Measurements from ENCODE around the gene NSDHL.

Gene NSDHL

DNA sequence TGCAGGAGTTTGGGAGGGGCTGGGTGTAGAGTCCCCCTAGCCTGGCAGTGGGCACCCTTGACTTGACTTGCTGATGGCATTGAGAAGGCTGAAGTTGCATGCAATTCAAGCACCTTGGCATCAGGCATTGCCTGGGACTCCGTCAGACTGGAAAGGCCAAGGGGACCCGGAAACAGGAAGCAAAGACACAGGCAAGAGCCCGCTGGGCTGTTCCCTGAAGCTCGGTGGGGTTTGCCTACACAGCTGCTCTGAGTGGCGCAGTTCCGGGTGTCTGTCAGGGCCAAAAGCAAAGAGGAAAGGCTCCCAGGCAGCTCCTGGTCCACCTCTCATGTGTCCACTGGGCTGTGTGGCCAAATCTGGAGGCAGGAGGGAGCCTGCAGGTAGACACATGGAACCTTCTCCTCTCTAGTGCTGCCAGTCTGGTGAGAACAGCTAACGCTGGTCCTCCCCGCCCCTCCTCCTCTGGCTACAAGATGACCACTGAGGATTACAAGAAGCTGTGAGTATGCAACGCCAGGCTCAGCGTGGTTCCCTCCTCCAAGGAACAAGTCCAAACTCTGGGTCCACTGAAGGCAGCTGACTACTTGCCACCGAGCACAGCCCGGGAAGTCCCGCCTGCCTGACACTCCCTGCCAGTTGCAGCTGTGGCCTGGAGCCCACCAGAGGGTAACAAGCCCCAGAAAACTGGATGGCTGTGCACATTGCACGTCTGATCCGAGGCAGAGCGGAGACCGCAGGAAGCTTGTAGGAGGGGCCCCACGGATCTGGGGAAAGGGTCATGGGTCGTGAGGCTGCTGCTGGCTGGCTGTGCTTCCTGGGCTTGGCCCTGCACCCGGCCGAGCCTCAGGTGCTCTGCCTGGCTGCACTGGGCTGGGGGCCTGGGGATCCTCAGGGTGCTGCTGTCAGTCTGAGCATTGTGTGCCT lies 87.1 kb downstream of the NSDHL start:
- no peak for FAIRE-seq

DNA sequence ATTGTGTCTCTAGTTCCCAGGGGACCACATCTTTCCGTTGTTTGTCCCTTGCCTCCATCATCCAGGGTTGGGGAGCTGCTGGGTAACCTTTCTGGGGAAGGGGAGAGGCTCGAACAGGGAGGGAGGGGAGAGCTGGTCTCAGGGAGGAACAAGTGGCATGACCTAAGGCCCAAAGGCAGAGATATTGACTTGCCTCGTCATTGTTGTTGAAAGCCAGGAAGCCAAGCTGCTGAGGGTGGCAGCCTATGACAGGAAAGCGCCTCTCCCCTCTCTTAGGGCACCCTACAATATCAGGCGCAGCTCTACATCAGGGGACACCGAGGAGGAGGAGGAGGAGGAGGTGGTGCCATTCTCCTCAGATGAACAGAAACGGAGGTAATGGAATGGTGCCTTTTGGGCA lies 87.8 kb downstream of the NSDHL start:
- FAIRE-seq, result no peak
